Measurements from ENCODE around the gene CDH23. TPM values are rescaled to one million over a fixed set of nuclear protein-coding genes. Genes with fewer than 3 reads are reported as not detected.

Gene CDH23
- total RNA-seq, 2 donors from 2014 or later = 28.5 to 58.7 TPM

DNA sequence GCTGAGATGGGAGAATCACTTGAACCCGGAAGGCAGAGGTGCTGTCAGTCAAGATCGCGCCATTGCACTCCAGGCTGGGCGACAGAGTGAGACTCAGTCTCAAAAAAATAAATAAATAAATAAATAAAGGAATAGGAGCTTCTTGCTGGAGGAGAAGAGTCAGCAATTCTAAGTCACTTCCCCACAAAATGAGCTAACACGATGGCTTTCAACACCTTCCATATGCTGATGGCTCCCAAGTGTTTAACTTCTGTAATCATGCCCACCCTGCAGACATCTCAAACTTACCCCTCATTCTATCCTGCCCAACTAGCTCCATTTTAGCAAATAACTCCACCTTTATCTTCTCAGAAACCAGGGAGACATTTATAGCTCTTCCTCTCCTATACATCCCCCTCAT lies 433.2 kb downstream of the CDH23 start:
- TF ChIP-seq, protein P1, sequence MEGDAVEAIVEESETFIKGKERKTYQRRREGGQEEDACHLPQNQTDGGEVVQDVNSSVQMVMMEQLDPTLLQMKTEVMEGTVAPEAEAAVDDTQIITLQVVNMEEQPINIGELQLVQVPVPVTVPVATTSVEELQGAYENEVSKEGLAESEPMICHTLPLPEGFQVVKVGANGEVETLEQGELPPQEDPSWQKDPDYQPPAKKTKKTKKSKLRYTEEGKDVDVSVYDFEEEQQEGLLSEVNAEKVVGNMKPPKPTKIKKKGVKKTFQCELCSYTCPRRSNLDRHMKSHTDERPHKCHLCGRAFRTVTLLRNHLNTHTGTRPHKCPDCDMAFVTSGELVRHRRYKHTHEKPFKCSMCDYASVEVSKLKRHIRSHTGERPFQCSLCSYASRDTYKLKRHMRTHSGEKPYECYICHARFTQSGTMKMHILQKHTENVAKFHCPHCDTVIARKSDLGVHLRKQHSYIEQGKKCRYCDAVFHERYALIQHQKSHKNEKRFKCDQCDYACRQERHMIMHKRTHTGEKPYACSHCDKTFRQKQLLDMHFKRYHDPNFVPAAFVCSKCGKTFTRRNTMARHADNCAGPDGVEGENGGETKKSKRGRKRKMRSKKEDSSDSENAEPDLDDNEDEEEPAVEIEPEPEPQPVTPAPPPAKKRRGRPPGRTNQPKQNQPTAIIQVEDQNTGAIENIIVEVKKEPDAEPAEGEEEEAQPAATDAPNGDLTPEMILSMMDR (IDR thresholded peaks at IDR 0.05) = no peak
- TF ChIP-seq POLR2A (IDR thresholded peaks at IDR 0.05) = no peak
- no peaks in the 10 kb centered on the region for H3K9me3 ChIP-seq
- ATAC-seq (no peak), DNase-seq (no peak)
- no peaks in the 10 kb centered on the region for H3K27me3 ChIP-seq
- no peak overlapping the region for H3K4me3 ChIP-seq
- WGBS, 2 donors = 93 to 98% methylated on average over 5 of the region's 5 CpGs
- peaks cover 16 to 50% of the 10 kb centered on the region in 2 donors for H3K36me3 ChIP-seq (replicated peaks in 1 of 2; ENCODE audit: insufficient read depth in 1 of 2, low read depth in 2 of 2)
- intact Hi-C loops (cut with DNase I) = no loop called here
- no peaks in the 10 kb centered on the region for H3K4me1 ChIP-seq
- no peak overlapping the region for H3K27ac ChIP-seq

DNA sequence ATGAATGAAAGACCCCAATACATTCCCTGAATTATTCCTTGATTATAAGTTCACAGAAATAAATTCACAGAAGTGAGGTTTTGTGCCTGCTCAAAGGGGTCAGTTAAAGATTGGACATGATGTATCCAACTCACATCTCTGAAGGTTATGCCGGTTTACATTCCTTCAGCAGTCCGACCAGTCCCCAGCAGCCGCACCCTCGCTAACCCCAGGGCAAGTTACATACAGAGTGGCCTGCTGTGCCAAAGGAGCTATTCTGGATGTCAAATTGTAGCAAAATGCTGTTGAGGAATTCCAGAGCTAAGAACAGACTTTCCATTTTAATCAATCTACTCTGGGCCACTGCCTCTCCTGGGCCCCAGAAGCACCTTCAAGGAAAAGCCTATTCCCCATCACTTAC lies 434.0 kb downstream of the CDH23 start:
- ATAC-seq = no peak
- H3K4me1 ChIP-seq = peaks cover 5% of the 10 kb centered on the region
- H3K36me3 ChIP-seq (replicated peaks in 1 of 2; ENCODE audit: insufficient read depth in 1 of 2, low read depth in 2 of 2) = peaks cover 10 to 46% of the 10 kb centered on the region in 2 donors
- DNase-seq = no peak
- 84 to 95% methylated on average over 4 of the region's 4 CpGs for WGBS, 2 donors
- H3K9me3 ChIP-seq = no peaks in the 10 kb centered on the region
- H3K4me3 ChIP-seq = no peak overlapping the region
- TF ChIP-seq, protein P1 (IDR thresholded peaks at IDR 0.05) = no peak
- no peak for TF ChIP-seq POLR2A (IDR thresholded peaks at IDR 0.05)
- no peak overlapping the region for H3K27ac ChIP-seq
- intact Hi-C loops (cut with DNase I) = no loop called here
- no peaks in the 10 kb centered on the region for H3K27me3 ChIP-seq

DNA sequence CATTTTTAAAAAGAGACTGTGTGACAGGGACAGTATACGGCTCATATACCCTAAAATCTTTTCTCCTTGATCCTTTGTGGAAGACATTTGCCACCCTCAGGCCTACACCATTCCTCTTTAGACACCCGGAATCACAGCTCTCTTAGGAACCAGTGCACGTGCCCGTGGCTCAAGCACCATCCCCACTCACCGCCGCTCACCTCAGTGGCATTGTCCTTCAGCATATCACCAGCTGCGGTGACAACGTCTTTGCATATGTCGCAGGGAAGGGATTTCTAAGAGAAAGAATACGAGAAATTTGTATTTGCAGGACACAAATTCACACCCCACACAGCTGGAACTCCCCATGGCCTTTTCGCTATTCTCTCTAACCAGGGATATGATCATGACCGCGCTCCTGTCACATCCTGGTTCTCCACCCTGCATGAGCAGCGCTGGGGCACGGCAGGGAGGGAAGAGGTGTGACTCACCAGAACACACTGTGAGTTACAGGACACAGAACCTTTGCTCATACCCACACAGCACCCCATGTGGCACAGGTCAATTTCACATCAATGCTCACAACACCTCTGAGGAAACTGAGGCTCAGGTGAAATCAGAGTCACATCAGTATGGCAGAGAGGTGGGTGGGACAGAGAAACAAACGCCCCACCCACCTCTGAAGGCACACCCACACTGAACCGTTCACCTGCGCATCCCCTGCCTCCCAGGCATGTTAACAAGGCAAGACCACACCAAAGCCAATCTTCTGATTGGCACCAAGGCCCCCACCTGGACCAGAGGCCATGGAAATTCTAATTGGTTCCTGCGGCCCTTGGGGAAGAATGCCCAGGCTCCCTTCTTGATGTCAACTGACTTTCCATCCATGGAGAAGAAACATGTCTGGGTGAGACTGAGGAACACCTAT lies 435.2 kb downstream of the CDH23 start:
- TF ChIP-seq, protein P1 (IDR thresholded peaks at IDR 0.05) = no peak
- H3K27ac ChIP-seq = no peak overlapping the region
- no peak overlapping the region for H3K4me3 ChIP-seq
- 90 to 96% methylated on average over 16 to 19 of the region's 19 CpGs for WGBS, 2 donors
- no peaks in the 10 kb centered on the region for H3K27me3 ChIP-seq
- no peaks in the 10 kb centered on the region for H3K9me3 ChIP-seq
- peaks cover 17% of the 10 kb centered on the region for H3K4me1 ChIP-seq
- peaks cover 7 to 39% of the 10 kb centered on the region in 2 donors for H3K36me3 ChIP-seq (replicated peaks in 1 of 2; ENCODE audit: insufficient read depth in 1 of 2, low read depth in 2 of 2)
- no peak for DNase-seq
- no peak for ATAC-seq
- intact Hi-C loops (cut with DNase I) = no loop called here

DNA sequence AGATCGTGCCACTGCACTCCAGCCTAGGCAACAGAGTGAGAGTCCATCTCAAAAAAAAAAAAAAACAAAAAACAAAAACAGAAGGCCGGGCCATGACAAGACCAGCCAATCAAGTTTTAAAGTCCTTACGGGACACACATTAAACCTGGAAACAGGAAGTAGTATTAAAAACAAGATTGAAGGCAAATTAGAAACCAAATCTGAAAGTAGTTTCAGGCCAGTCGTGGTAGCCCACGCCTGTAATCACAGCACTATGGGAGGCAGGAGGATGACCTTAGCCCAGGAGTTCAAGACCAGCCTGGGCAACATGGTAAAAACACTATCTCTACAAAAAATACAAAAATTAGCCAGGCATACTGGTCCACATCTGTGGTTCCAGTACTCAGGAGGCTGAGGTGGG lies 436.2 kb downstream of the CDH23 start:
- no peak for DNase-seq
- ATAC-seq = no peak
- Histone ChIP-seq H3K27me3 (no peaks in the 10 kb centered on the region), H3K36me3 (replicated peaks in 1 of 2; ENCODE audit: insufficient read depth in 1 of 2, low read depth in 2 of 2) (peaks cover 7 to 35% of the 10 kb centered on the region in 2 donors), H3K4me3 (no peak overlapping the region), H3K9me3 (no peaks in the 10 kb centered on the region), H3K4me1 (peaks cover 28% of the 10 kb centered on the region), H3K27ac (no peak overlapping the region)
- WGBS, 2 donors = 85 to 87% methylated on average over 5 of the region's 5 CpGs
- TF ChIP-seq POLR2A (IDR thresholded peaks at IDR 0.05) = no peak
- TF ChIP-seq, protein P1 (IDR thresholded peaks at IDR 0.05) = no peak
- intact Hi-C loops (cut with DNase I) = no loop called here
